ENCODE data around the gene OR2C3. TPM values are rescaled to one million over a fixed set of nuclear protein-coding genes. Genes with fewer than 3 reads are reported as not detected.
"Not testable (repeated sequence)": the region's sequence is repeated elsewhere in the genome, so short reads cannot be mapped to it uniquely, and the experiment has no call there.

The OR2C3 gene
- total RNA-seq, 1 donor from 2014 or later: not detected

DNA sequence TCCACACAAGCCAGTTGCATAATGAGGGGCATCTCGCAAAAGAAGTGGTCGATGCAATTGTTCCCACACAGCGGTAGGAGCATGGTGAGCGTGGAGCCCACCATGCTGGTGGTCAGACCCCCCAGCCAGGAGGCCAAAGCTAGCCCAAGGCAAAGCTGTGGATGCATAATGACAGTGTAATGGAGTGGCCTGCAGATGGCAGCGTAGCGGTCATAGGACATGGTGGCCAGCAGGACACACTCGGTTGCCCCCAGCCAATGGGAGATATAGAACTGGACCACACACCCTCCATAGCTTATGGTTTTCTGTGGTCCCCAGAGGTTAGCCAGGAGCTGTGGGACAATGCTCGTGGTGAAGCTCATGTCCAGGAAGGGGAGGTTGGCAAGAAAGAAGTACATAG is 4.3 kb downstream of the OR2C3 start:
- Histone ChIP-seq H3K27ac (no peak overlapping the region), H3K36me3 (no peaks in the 10 kb centered on the region), H3K9me3 (no peaks in the 10 kb centered on the region), H3K4me3 (no peak overlapping the region), H3K27me3 (no peaks in the 10 kb centered on the region), H3K4me1 (no peaks in the 10 kb centered on the region)
- intact Hi-C loops (cut with DNase I): no loop called here
- TF ChIP-seq CTCF (IDR thresholded peaks at IDR 0.05): no peak
- no peak for DNase-seq (ENCODE audit: low spot score in 2 of 2)

- no peak overlapping the region for H3K27ac ChIP-seq
- H3K36me3 ChIP-seq: no peaks in the 10 kb centered on the region
- no peak for TF ChIP-seq CTCF (IDR thresholded peaks at IDR 0.05)
- no peaks in the 10 kb centered on the region for H3K9me3 ChIP-seq
- intact Hi-C loops (cut with DNase I): no loop called here
- no peaks in the 10 kb centered on the region for H3K4me1 ChIP-seq
- no peaks in the 10 kb centered on the region for H3K27me3 ChIP-seq
- no peak for DNase-seq (ENCODE audit: low spot score in 2 of 2)
- H3K4me3 ChIP-seq: no peak overlapping the region
These were observed 5.5 kb downstream of the OR2C3 start for GRCh38 chr1:247530785-247531184.

DNA sequence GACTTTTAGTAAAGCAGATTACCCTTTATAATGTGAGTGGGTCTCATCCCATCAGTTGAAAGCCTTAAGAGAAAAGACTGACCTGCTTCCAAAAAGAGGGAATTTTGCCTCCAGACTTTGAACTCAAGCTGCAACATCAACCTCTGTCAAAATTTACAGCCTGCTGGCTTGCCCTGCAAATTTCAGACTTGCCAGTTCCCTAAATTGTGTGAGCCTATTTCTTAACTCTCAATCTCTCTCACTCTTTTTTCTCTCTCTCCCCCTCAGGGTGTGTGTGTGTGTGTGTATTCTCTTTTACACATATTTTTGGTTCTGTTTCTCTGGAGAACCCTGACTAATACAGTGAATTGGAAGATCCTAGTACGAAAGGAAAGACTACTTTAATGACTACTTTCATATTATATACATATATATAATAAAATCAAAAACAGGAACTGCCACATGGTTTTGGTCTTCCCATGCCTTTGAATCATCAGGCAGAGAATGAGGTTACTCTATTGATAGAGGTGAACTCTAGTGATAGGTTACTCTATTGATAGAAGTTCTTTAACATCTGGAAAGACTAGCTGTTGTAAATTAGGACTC is 6.4 kb downstream of the OR2C3 start:
- Histone ChIP-seq H3K27ac (no peak overlapping the region), H3K9me3 (no peaks in the 10 kb centered on the region), H3K4me3 (no peak overlapping the region), H3K27me3 (no peaks in the 10 kb centered on the region), H3K4me1 (no peaks in the 10 kb centered on the region), H3K36me3 (no peaks in the 10 kb centered on the region)
- TF ChIP-seq CTCF (IDR thresholded peaks at IDR 0.05): no peak
- DNase-seq (ENCODE audit: low spot score in 2 of 2): no peak
- intact Hi-C loops (cut with DNase I): no loop called here

- intact Hi-C loops (cut with DNase I): no loop called here
- Histone ChIP-seq H3K27ac (no peak overlapping the region), H3K27me3 (no peaks in the 10 kb centered on the region), H3K36me3 (no peaks in the 10 kb centered on the region), H3K4me1 (no peaks in the 10 kb centered on the region), H3K4me3 (no peak overlapping the region), H3K9me3 (no peaks in the 10 kb centered on the region)
- no peak for TF ChIP-seq CTCF (IDR thresholded peaks at IDR 0.05)
- DNase-seq (ENCODE audit: low spot score in 2 of 2): no peak
These were observed 7.3 kb downstream of the OR2C3 start for GRCh38 chr1:247528812-247529474.

DNA sequence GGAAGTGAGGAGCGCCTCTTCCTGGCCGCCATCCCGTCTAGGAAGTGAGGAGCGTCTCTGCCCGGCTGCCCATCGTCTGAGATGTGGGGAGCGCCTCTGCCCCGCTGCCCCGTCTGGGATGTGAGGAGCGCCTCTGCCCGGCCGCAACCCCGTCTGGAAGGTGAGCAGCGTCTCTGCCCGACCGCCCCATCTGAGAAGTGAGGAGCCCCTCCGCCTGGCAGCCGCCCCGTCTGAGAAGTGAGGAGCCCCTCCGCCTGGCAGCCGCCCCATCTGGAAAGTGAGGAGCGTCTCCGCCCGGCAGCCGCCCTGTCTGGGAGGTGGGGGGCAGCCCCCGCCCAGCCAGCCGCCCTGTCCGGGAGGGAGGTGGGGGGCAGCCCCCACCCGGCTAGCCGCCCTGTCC is 14.4 kb downstream of the OR2C3 start:
- H3K27ac ChIP-seq; H3K27me3 ChIP-seq; H3K9me3 ChIP-seq; H3K36me3 ChIP-seq; H3K4me1 ChIP-seq; H3K4me3 ChIP-seq; DNase-seq (ENCODE audit: low spot score in 2 of 2); intact Hi-C loops (cut with DNase I): not testable (repeated sequence)

GRCh38 chr1:247518613-247518891 is 17.7 kb downstream of the OR2C3 start:
- no peaks in the 10 kb centered on the region for H3K27me3 ChIP-seq
- H3K36me3 ChIP-seq: no peaks in the 10 kb centered on the region
- intact Hi-C loops (cut with DNase I): no loop called here
- DNase-seq (ENCODE audit: low spot score in 2 of 2): no peak
- no peaks in the 10 kb centered on the region for H3K4me1 ChIP-seq
- no peak overlapping the region for H3K27ac ChIP-seq
- TF ChIP-seq CTCF (IDR thresholded peaks at IDR 0.05): no peak
- H3K9me3 ChIP-seq: peaks cover 0 to 5% of the 10 kb centered on the region in 2 donors
- H3K4me3 ChIP-seq: no peak overlapping the region
